ENCODE data around the gene MCTP1.

- TF ChIP-seq YY1 (IDR thresholded peaks at IDR 0.05; ENCODE audit: low read depth): no peak
- no peak for TF ChIP-seq USF1 (IDR thresholded peaks at IDR 0.05)
Observed at GRCh38 chr5:95177456-95177855, 107.4 kb downstream of the MCTP1 start.
